HG03565 (cell line): ENCODE results near the gene IQCE.
A peak's percentile ranks its signal among the peaks of the same experiment; 100 is the strongest.

Experiments
- ATAC-seq: cut with Tn5 transposase; IDR thresholded peaks from one replicate; pipeline ENCODE4 v1.9.1; 2021; ENCODE audit warnings: mild to moderate bottlenecking, moderate library complexity; ENCODE audit not compliant: unreplicated experiment

Gene IQCE, protein sequence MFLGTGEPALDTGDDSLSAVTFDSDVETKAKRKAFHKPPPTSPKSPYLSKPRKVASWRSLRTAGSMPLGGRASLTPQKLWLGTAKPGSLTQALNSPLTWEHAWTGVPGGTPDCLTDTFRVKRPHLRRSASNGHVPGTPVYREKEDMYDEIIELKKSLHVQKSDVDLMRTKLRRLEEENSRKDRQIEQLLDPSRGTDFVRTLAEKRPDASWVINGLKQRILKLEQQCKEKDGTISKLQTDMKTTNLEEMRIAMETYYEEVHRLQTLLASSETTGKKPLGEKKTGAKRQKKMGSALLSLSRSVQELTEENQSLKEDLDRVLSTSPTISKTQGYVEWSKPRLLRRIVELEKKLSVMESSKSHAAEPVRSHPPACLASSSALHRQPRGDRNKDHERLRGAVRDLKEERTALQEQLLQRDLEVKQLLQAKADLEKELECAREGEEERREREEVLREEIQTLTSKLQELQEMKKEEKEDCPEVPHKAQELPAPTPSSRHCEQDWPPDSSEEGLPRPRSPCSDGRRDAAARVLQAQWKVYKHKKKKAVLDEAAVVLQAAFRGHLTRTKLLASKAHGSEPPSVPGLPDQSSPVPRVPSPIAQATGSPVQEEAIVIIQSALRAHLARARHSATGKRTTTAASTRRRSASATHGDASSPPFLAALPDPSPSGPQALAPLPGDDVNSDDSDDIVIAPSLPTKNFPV

DNA sequence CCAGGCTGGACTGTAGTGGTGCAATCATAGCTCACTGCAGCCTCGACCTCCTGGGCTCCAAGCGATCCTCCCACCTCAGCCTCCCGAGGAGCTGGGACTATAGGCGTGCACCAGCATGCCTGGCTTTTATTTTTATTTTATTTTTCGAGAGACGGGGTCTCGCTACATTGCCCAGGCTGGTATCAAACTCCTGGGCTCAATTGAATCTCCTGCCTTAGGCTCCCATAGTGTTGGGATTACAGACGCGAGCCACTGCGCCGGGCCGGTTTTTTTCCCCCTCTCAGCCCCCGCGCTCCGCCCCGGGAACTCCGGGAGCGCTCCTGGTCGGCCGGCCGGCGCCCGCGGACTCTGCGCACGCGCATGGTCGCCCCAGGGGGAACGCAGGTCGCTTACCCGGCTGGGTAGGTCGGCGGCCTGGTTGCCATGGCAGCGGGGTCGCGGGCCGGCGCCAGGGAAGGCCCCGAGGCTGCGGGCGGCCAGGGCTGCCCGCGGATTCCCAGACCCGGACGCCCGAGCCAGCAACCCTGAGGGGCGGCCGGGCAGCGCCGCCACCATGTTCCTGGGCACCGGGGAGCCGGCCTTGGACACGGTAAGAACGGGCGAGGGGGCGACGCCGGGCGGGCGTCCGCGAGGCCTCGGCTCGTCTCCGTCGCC lies at the start of gene IQCE:
Gene IQCE (plus strand): TSS at position 351 of the 654 bp plus-strand sequence. CDS start 203 bp downstream, at position 554.
- peak; percentile 42 for ATAC-seq

DNA sequence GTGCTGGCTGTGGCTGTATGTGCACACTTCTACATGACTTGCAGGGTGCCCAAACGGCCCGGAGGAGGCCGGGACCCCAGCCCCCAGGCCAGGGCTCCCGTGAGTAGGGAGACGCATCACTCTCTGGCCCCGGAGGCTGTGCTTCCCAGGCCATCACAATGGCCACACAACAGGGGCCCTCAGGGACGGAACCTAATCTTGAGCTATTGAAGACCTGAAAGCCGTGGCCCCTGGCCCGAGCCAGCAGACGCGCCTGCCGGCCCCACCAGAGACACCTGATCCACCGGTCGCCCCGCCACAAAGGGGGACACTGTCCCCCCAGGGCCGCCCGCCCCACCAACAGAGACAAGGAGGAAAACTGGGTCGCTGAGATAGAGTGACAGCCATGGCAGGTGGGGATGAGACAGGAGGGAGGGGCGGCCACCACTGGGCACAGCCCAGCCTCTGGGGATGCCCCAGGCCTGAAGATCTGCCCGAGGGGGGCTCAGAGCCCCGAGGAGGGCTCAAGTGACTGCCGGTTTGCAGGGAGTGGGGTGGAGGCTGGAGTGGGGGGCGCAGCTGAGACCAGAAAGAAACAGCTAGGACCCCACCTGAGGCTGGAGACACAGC lies 49.4 kb upstream of the IQCE start:
- ATAC-seq, result no peak

DNA sequence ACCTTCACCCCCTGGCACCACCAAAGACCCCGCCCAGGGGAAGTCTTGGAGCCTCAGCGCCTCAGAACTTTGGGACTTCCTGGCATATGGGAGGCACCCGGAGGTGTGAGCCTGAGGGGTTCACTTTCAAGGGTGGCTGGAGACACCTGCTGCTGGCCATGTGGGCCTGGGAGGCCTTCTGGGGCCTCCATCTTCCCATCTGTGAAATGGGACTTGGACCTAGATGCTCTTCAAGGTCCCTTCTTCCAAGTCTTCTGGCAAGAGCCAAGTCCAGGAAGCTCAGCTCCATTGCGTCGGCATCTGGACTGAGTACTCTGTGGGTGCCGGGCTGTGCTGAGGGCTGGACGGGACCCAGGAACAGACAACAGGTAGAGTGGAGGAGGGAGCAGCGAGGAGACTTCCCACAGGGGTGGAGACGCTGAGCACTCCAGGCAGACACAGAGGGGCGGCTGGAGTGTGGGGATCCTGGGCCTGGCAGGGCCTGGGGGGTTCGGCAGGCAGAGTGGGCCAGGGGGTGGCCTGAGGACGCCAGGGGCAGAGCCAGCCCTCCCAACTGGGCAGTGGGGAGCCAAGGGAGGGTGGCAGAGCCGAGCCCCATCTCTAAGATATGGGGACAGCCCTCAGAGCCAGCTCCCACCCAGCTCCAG lies 48.5 kb upstream of the IQCE start:
- no peak for ATAC-seq

DNA sequence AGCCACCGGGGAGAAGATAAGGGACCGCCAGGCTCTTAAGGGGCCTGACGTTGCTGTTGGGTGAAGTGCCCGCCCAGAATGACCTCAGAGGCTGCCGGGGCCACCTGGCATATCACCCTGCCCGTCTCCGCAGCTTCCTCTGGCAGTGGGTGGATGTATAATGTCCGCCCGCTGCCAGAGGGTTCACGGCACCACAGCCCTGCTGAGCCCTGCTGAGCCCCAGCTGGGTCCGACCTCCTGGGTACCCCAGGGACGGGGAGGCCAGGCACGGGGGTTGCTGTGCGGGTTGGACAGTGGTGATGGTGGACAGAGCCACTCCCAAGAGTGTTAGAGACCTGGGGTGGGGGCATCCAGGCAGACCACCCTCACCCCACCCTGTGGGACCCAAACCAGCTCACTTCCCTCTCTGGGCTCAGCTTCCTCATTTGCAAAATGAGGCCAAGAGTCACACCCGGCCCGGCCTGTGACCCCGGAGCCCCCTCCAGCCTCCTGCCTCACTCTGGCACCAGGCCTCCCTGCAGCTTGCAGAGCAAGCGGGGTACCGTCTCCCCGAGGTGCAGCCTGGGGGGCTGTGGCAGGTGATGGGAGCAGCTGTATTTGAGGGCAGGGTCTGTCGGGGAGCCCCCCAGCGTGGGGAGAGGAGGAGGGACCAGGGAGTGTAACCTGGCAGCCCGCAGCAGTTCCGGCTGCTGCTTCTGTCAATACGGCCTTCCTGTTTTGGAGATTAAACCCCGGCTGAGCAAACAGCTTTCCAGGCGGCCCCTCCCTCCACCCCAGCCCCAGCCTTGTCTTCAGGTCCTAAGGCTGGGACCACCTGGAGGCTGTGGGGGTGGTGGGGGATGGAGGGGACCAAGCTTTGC lies 47.6 kb upstream of the IQCE start:
- no peak for ATAC-seq

DNA sequence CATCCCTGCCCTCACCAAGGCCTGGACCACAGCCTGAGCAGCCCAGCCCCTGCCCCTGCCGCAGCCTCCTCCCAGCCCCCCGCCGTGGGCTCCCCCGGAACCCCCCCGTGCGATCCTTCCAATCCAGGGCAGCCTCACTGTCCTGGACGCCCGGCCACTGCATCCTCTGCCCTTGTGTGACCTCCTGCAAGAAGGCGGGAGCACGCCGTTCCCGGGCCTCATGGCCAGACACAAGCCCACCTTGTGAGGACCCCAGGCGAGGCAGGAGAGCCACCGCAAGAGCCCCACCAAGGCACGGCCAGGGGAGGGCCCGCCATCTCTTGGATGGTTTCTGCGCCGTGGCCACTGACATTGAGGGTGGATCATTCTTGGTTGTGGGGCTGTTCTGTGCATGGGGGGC lies 47.0 kb upstream of the IQCE start:
- ATAC-seq, result no peak

DNA sequence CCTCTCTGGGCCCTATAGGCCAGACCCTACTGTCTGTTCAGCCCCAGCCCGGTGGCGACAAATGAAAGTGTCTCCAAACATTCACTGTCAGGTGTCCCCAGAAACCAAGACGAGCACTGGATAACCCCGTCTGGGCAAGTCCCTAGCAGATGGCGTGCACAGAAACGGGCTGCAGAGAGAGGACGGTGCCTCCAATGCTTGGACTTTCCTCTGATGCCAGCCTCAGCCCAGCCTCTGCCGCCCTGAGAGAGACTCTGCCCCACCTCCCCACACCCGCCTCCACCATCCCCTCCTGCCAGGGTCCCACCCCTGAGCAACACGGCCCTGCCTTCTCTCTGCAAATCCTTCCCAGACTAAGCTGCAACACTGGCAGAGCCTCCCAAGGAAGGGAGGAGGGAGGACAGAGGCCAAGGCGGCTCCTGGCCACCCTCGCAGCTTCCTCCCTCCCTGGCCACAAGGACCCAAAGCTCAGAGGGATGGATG lies 46.6 kb upstream of the IQCE start:
- no peak for ATAC-seq

DNA sequence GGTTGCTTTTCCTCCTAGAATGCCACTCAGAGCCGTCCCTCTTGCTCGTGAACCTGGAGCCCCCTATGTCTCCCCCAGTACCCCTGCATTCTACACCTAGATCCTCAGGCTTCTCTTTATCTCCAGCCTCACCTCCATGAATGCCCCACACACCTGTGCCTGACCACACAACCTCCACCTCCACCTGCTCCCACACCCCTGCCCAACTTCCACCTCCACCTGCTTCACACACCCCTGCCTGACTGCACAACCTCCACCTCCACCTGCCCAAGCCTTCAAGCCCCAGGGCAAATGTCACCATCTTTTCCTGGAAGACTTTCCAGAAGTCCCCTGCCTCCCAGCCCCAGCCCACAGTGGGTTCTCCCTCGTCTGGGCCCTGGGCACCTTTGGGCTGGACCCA lies 46.1 kb upstream of the IQCE start:
- no peak for ATAC-seq

DNA sequence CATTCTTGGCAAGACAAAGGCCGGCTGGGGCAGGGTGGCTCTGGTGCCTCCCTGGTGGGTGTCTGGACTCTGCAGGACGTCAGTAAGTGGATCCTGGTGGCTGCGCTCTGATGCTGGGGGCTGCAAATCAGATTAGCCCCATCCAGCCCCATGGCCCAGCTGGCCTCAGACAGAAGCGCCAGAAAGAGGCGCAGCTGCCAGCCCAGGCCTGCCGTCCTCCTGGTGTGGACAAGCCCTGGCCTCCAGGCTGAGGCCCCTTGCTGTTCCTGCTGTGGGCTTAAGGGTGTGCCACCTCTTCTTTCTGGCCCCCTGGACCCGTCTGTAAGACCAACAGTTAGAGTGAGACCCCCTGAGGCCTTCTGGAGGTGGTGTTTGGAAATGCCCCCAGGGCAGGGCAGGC lies 45.1 kb upstream of the IQCE start:
- no peak for ATAC-seq

DNA sequence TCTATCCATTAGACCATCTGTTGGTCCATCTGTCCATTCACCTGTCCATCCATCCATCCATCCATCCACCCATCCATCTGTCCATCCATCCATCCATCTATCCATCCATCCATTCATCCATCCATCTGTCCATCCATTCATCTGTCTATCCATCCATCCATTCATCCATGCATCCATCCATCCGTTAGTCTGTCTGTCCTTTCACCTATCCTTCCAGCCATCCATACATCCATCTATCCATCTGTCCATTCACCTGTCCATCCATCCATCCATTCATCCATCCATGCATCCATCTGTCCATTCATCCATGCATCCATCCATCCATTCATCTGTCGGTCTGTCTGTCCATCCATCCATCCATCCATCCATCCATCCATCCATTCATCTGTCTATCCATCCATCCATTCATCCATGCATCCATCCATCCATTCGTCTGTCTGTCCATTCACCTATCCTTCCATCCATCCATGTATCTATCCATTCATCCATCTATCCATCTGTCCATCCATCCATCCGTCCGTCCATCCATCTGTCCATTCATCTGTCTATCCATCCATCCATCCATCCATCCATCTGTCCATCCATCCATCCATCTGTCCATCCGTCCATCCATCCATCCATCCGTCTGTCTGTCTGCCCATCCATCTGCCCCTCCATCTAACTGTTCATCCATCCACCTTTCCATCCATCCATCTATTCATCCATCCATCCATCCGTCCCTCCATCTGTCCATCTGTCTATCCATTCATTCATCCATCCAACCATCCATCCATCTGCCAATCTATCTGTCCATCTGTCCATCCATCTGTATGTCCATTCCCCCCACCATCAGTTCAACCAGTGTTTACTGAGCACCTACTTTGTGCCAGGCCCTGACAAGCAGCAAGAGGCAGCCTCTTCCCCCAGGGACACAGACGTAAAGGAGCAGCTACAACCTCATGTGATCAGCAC lies 44.0 kb upstream of the IQCE start:
- ATAC-seq, result no peak

DNA sequence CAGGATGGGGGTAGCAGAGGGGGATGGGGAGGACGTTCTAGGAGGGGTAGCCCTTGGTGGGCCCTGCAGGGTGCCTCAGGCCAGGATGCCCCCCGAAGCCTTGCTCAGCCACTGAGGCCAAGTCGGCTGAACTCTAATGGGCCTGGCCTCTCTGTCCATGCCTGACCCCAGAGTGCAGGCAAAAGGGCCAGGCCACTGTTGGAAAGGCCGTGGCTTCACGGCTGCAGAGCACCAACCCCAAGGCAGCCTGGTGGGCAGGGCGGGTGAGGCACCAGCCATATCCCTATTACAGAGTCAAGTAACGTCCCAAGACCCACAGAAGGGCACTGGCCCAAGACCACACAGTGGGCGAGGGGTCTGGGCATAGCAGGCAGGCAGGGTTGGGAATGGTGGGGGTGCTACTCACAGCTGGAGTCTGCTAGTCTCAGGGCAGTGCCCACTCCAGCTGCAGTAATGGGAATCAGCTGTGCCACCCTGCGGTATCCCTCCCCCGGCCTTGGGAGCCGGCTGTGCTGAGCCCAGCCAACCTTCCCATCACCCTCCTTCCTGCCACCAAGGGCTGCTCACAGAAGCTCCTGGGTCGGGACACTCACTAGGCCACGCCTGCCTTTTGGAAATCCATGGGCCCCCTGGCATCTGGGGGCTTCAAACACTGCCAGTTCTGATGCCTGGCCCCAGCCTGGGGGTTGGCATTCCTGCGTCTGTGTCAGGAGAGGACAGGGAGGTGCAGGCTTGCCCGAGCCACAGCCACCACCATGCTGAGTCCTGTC lies 43.2 kb upstream of the IQCE start:
- ATAC-seq, result no peak

DNA sequence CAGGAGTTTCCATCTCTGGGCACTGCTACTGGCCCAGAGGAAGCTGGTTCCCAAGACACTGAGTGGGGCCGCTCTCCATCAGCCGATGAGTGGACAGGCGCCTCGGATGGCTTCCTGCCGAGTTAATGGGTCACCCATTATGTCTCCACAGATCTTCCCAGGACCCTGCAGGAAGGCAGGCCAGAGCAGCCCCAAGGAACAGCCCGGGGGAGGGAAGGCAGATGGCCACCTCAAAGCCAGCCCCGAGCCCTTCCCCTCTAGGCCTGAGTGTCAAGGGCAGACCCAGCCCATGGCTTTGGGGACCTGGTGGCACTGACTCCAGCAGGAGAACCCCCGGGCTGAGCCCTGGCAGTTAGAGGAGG lies 42.6 kb upstream of the IQCE start:
- no peak for ATAC-seq

DNA sequence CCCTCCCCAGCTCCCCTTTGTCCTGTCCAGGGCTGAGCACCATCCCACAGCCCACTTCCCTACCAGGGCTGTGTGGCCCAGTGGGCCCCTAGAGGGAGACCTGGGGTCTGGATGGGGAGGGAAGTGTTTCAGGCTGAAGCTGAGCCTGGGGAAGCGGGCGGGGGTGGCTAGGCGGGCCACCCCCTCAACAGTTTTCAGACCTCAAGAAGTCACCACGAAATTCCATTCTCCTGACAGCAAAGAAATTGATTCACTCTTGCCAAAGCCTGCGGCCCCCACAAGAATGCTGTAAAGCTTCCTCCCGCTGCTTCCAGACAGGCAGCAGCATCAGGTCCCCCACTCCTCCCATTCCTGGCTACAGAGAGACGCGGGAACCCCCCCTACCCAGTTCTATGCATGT lies 41.8 kb upstream of the IQCE start:
- no peak for ATAC-seq

DNA sequence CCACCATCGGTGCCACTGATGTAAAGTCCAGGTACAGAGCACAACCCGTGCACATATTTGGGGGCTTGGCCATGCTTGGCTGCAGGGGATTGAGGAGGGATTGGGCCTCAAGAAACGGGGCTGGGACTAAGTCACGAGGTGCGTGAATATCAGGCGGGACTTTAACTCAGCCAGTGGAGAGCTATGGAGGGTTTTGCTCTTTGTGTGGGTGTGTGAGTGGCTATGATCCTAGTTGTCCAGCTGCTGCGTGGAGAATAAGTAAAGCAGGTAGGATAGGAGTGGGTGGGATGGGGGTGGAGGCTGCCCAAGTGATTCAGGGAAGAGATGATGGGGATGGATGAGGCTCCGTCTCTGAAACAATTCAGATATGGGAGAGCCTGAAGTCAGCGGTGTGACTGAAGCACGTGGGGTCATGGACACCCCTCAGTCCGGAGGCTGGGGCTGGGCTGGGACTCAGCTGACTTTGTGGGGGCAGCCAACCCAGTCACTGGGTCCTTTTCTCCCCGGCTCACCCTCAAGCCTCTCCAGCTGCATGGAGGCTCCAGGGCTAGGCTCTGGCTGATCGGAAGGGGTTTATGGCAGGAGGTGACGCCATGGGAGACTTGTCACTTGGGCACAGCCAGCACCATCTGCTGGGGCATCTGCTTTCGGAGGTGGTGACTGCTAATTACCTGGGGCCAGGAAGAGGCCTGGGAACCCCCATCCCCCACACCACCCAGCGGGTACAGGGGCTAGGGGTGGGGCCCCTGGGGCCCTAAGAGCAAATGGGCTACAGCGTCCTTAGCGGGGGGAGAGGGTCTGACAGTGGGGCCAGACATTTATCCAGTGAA lies 40.9 kb upstream of the IQCE start:
- ATAC-seq, result no peak

DNA sequence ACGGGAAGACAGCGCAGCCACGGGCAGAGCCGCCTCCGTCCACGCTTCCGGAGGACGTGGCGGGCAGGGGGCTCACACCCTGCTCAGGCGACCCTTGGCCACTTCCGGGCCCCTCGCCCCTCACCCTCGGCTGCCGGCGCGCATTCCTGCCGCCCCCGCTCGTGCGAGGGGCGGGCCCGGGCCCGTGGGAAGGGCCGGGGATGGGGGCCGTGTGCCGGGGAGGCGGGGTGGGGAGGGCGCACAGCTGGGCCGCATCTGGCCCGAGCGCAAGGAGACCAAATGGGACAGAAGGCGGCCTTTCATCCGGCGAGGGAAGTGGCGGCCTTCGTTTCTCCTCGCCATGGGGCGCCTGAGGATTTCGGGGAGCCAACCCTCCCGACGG lies 40.1 kb upstream of the IQCE start:
- no peak for ATAC-seq

DNA sequence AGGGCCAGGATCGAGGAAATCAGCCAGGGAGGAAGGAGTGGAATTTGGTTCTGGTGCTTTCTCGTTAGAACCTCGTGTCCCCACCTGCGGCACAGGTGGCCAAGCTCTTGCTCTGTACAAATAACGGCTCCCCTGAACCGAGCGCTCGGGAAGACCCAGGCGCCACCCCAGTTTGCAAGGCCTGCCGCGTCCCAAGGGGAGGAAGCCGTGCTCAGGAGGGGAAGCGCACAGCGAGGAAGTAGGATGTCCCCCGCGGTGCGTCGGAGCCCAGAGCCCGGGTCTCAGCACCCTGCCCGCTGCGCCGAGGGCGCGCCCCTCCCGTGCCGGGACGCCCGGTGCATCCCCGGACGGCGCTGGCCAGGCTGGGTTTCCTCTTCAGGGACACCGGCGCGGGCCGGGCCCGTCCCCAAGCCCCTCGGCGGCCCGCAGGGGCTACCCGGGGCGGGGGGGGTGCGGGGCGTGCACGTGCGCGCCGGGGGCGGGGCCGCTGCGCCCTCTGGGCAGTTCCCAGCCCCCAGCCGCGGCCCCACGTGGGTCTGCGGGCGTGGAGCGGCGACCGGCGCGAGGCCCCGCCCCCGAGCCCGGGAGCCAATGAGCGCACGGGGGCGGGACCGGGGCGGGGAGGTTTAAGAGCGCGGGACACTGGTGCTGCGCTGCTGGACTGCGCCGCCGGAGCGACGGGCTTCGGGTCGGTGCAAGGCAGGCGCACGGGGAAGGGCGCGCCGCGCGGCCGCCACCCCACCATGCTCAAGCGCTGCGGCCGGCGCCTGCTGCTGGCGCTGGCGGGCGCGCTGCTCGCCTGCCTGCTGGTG lies 39.5 kb upstream of the IQCE start, which contains the start of gene LFNG:
Gene LFNG (plus strand): TSS at position 656 of the 812 bp plus-strand sequence. CDS start 88 bp downstream, at position 744.
- peak; percentile 81 for ATAC-seq

DNA sequence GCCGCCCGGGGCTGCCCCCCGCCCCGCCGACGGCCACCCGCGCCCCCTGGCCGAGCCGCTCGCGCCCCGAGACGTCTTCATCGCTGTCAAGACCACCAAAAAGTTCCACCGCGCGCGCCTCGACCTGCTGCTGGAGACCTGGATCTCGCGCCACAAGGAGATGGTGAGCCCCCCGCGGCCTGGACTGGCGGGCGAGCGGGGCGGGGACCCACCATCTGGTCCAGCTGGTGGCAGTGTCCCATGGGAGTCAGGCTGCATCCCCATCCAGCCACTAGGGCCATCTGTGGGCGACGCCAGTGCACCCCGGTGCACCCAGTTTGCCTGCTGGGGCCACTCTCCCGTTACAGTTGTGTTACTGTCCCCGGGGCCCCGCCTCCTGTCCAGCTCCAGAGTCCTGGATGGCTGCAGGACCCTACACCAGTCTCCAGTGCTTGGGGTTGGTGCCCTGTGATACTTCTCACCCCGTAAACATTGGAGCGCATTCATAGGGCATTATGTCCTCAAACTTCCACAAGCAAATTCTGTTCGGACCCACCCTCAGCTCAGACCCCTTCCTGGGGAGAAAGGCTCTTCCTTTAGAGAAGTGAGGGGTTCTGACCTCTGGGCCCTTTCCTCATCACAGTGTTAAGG lies 38.5 kb upstream of the IQCE start:
- no peak for ATAC-seq
